ENCODE results near the gene IRF6.

DNA sequence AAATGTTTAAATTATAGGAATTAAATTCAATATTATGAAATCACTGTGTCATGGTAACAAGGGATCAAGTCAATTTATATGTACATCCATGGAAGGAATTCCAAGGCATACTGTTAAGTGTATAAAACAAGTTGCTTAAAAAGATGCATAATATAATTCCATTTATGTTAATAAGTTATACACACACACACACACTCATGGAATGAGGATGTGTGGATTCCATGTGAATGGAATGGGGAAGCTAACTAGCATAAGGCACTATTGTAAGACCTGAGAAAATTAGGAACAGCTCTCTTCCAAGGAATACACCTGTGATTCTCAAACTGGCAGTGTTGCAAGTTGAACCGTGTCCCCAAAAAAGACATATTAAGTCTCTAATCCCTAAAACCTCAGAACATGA is 67.7 kb downstream of the IRF6 start:
- TF ChIP-seq, protein P1, sequence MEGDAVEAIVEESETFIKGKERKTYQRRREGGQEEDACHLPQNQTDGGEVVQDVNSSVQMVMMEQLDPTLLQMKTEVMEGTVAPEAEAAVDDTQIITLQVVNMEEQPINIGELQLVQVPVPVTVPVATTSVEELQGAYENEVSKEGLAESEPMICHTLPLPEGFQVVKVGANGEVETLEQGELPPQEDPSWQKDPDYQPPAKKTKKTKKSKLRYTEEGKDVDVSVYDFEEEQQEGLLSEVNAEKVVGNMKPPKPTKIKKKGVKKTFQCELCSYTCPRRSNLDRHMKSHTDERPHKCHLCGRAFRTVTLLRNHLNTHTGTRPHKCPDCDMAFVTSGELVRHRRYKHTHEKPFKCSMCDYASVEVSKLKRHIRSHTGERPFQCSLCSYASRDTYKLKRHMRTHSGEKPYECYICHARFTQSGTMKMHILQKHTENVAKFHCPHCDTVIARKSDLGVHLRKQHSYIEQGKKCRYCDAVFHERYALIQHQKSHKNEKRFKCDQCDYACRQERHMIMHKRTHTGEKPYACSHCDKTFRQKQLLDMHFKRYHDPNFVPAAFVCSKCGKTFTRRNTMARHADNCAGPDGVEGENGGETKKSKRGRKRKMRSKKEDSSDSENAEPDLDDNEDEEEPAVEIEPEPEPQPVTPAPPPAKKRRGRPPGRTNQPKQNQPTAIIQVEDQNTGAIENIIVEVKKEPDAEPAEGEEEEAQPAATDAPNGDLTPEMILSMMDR (IDR thresholded peaks at IDR 0.05; ENCODE audit: low read length) = no peak
- TF ChIP-seq EZH2 (IDR thresholded peaks at IDR 0.05; ENCODE audit: borderline replicate concordance, low read length) = no peak

All from OCI-LY1 (cell line).